HG02885 (cell line): ENCODE measurements around the gene HOXA6.

ENCODE experiments used
- ATAC-seq: cut with Tn5 transposase; IDR thresholded peaks from one replicate; pipeline ENCODE4 v1.9.1; 2021; ENCODE audit warnings: mild to moderate bottlenecking; ENCODE audit not compliant: unreplicated experiment, poor library complexity

HOXA6 gene

DNA sequence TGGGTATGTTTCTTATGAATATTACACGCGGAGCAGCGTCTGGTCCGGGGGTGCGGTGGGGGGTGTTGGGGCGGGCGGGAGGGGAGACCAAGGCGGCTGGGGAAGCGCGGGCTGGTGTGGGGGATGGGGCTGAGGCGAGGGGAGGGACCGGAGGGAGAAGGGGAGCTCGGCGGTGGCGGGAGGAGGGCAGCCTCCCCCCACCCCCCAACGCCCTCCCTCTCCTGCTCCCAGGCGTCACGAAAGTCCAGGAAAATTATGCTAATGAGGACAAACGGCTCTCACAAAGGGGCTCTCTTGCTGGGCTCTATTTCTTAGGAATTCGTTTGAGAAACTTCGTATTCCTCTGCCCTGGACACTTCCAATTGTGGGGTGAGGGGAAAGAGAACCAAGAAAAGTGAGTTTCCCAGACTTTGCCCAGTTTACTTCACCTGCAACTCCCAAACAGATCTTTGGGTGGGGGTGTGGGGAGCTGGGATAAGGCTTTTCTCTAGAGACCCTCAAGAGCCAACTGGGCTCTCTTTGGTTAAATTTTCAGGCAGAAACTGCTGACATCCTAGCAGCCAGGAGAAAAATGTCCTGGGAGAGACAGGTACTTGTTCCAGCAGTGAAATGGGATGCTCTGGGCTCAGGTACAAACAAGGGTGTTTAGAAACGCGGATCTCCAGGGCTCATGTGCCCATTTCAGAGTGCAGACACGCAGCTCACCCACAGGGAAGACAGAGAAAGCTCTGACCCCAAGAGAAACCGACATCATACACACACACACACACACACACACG is 33.4 kb downstream of the HOXA6 start:
- ATAC-seq, result no peak

DNA sequence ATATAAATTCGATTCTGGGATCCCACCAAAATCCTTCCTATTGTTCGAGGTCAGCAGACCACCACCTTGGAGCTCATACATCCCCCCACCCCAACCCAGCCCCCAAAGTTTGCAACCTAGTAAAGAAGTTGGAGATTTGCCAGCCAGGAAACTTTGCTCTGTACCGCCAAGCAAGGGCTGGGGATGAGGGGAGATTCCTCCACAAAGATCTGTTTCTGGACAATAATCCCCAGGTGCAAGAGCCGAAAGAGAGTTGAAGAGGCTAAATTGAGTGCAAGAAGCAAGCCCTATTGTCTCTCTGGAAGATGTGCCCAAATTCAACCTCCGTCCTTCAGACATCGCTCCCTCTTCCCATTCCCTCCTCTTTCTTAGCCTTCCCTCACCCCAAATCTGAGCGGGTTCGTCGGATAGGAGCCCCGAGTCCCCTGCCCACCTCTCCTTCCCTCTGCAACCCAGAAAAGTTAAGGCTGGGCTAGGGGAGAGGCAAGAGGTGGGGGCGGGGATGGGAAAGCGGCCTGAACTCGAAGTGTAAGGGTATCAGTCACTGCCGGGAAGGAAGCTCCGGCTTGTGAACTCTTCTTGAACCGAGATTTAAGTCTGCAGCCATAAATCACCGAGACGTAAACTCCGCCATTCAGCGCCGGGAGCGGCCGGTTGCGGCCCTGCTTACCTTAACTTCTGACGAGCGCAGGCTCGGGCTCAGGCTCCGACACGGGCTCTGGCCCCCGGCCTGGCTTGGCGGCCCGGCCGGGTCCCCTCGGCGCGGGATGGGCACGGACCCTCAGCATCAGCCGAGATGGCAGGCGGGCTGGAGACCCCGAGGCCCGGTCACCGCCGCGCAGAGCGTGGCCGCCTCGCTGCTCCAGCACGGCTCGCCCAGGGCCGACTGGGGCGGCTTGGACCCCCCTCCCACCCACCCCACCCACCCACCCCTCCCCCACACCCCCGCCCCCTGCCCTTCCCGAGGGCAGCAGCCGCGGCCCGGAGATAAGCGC is 34.3 kb downstream of the HOXA6 start:
- no peak for ATAC-seq

DNA sequence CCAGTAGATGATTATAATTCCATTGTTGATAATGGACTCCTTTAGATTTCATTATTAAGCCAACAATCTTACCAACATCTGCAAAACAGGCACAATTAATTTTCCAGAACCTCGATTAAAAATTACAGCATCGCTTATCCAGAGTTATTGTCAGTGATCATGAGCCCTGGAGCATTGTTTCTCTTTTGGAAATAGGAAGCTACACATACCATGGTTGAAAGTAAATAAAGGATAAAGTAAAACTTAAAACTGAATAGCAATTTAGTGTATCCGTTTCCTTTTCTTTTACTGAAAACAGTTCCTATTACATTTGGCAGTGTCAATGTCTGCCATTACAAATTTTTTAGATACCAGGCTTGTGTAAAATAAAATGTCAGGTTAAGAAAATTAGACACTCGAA is 35.2 kb downstream of the HOXA6 start:
- ATAC-seq, result no peak

DNA sequence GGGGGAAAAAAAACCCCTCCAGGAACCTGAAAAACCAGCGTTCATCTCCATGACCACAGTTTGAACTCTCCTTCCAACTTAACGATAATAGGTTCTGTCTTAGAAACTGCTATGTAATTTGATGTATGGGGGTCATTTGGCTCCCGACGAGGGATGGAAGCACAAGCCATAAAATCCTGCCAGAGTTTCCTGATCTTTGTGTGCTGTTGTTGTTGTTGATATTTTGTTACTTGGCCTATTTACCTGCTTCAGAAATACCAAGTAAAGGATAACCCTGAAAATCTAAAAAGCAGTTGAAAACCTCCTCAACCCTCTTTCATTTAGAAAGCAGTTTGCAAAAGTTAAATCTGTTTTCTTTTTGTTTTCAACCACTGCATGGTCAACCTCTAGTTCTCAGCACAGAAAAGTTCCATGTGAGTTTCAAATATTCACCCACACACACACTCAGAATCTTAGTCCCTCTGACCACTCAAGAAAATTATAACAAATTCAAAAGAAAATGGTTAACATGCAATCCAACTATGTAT is 35.8 kb downstream of the HOXA6 start:
- no peak for ATAC-seq

DNA sequence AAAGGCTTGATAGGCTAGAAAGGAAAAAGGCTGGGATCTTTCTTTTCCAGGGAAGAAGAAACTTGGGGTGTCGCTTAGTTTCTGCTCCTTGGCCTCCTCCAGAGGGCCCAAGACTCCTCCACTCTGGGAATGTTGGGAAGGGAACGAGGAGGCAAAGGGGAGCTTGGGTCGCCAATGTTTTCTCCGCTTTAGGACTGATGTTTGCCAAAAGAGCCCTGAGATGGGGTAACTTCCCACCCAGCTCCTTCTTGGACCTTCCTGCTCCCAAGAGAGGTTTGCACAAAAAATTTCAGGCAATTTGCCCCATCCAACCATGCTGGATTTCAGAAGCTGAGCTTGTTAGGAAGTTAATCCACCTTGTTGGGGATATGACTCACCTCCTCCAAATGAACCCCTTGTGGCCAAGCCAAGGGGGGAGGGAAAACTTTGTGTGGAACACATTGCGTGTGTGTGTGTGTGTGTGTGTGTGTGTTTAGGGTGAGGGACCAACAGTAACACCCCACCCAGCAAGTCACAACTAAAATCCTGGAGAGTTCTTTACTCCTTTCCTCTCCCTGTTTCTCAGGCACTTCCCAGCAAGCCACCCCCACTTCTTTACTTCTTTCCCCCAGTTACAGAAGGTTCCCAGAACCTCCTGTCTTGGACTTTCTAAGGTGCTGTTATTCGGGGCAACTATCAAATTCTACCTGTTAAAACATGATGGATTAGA is 36.4 kb downstream of the HOXA6 start:
- no peak for ATAC-seq

DNA sequence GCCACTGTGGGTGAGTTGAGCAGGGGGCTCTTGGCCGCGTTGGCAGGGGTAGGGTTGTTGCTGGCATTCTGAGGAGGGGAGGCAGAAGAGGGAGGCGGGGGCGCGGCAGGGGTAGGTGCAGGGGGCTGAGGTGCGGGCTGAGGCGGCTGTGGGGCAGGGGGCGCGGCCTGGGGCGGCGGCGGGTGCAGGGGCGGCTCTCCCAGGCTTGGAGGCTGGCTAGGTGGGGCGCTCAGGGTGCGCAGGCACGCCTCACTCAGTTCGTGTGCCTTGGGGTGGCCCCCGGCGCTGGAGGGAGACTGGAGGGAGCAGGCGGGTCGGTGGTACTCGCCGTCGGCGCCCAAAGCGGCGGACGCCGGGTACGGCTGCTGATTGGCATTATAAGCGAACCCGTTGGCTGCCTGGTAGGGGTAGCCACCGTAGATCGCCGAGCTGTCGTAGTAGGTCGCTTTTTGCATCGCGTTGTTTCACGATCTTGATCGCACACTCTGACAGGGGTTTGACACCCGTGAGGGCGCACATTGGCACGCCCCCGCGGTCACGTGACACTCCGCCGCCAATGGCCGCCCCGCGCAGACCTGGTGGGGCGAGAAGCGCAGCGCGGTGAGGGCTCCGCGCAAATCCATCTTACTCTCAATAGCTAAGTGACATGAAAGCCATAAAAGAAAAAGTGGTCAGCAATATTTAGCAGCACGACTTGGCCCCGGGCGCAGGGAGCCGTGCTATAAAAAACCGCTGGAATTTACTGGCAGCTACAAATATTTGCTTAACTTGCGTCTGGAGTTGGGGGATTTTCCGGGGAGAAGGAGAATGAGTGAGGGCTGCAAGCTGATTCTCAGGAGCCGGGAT is 37.2 kb downstream of the HOXA6 start:
- ATAC-seq, result no peak

DNA sequence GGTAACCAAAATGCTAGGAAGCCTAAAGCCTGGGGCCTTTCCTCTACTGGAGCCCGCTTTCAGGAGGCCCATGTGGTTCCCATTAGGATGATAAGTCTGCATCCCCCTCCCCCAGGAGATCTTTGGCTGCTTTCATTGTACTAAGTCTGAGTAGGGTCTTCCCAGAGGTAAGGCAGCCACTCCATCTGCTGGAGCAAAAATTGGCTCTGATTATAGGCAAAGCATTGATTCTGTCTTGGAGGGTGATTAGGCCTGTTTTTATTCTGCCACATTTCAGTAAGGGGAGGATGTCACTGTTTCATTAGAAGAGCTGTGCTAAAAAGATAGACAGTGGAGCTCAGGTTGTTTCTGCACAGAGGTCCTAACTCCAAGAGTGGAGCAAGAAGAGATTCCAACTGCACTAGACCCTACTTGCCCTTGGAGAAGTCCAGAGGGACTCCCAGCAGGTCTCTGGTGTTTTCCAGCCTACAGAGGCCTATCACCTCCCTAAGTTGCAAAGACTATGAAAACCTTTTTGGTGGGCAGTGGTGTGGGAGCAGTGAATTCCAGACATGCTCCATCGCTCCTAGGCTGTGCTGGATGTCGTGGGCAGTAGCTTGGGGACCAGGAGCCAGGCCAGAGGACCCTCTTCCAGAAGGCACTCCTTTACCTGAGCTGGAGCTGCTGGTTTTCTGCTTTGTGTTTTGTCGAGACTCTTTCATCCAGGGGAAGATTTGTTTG is 37.9 kb downstream of the HOXA6 start:
- no peak for ATAC-seq

DNA sequence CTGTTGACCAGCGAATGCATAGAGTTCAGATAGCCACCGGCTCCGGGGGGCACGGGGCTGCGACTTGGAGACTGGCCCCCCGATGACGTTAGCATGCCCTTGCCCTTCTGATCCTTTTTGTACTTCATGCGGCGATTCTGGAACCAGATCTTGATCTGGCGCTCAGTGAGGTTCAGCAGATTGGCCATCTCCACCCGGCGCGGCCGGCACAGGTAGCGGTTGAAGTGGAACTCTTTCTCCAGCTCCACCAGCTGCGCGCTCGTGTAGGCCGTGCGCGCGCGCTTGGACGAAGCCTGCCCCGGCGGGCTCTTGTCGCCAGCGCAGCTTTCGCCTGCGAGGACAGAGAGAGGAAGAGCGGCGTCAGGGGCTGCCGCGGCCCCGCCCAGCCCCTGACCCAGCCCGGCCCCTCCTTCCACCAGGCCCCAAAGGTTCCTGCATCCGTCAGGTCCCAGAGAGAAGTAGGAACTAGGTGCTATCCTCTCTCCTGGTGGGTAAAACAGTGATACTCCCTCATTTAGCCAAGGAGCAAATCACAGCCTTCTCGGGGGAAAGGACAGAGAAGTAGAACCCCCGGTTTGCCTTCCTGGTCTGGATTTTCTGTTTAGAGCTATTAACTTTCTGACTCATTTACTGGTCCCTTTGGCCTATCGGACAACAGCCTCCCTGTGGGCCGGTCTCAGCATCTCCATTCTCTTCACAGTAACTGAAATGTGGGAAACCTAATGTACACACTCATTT is 39.0 kb downstream of the HOXA6 start:
- ATAC-seq, result no peak

DNA sequence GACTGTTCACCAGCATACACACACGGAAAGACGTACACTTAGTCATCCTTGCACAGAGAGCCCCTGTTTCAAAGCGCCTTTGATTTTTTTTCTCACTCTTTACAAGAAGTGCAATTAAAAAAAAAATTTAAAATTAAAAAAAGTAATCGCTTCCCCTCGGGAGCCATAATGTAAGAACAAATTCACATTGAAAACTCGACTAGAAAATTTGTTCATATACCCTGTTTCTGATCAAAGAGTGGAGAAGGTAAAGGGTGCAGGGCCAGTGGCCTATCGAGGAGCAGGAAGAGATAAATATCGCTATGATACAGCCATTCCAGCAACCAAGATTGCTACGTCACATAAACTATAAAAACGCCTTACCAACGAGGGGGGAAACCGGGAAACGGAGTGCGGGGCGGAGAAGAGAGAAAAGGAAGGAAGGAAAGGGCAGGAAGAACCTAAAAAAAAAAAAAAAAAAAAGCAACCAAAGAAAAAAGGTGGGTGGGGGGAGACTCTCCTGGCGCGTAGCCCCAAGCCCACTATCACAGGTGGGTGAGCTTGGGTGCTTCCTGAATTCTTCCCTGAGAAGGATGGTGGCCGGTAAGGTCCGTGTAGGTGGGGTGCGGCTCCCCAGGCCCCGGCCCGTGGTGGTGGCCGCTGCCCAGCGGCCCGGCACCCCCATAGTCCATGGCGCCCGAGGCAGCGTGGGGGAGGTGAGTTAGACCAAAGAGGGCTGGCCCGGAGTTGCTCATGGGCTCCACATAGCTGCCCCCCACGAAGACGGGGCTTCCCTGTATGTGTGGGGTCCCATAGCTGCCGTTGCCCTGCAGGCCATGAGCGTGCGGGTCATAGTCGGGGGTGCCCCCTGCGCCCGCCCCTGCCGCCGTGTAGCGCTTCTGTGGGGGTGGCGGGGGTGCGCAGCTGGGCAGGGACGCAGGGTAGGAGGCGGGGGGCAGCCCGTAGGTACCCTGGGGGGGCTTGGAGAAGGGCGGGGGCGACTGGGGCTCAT is 39.9 kb downstream of the HOXA6 start:
- ATAC-seq, result no peak

DNA sequence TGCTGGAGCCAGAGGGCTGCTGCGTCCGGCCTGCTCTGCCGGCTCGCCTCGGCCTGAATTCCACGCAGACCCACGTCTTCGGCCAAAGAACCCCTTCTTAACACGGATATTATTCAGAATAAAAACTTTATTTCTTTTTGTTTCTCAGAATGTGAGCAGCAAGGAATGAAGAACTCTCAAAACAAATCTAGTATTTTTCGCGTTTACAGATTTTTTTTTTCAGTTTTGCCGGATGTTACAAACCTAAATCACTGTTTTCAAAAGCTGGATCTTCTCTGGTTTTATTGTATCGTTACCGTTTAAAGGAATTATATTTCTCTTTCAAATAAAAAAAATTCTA is 40.7 kb downstream of the HOXA6 start:
- ATAC-seq, result no peak

DNA sequence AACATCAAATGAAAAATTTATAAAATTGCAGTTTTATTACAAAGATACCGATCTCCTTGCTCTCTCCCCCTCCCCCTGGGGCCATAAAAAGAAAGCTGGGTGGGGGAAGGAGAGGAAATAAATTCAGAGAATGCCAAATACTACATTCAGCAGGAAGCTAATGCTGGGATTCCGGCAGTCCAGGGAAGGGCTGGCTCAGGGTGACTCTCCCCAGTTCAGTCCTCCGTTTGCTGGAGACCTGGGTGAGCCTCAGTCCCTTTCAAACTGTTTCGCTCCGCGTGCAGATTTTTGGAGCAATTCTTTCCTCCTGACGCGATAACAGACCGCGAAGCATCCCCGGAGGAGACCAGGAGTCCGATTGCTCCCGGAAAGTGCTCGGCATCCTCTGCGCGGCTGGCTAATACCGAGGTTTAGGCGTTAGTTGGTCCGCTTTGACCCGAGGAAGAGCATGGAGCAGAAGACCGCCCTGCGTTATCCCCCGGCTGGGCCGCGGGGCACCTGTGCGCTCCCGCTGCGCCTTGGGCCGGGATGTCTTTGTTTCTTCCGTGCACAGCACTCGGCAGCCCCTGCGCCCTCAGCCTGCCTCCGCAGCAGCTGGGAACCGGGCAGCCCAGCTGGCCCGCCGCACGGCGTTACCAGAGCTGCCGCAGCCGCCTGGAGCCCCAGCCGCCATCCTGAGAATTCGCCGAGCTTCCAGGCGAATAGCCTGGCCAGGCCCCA is 41.2 kb downstream of the HOXA6 start:
- no peak for ATAC-seq

DNA sequence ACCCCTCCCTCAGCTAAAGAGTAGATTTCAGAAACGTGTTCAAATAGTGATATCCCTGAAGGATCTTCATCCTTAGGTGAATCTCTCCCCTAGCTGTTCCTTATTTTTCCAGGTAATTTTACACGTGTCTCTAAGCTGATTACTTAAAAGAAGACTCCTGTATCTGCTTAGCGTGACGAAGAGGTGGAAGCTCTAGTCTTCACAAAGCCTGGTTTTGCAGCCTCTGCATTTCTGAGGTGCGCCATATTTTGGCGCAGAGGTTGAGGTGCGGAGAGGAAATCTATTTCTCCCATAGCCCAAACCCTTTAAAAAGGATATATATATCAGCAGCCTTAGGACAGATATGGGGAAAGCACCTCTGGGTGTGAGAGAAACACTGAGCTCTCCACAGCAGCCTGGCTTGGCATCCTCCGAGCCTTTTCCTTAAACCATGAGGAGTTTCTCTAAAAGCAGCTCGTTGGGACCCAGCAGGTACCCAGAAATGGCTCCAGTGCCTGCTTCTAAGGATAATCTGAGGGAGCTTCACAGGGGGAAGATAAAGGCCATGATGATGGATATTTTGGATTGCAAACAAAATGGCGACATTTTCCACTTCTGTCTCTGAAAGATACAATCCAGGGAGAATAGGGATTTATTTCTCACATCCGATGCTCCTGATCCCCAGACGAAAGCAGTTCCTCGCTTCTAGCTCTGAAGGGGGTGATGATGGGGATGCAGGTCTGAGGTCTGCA is 42.1 kb downstream of the HOXA6 start:
- ATAC-seq, result no peak

DNA sequence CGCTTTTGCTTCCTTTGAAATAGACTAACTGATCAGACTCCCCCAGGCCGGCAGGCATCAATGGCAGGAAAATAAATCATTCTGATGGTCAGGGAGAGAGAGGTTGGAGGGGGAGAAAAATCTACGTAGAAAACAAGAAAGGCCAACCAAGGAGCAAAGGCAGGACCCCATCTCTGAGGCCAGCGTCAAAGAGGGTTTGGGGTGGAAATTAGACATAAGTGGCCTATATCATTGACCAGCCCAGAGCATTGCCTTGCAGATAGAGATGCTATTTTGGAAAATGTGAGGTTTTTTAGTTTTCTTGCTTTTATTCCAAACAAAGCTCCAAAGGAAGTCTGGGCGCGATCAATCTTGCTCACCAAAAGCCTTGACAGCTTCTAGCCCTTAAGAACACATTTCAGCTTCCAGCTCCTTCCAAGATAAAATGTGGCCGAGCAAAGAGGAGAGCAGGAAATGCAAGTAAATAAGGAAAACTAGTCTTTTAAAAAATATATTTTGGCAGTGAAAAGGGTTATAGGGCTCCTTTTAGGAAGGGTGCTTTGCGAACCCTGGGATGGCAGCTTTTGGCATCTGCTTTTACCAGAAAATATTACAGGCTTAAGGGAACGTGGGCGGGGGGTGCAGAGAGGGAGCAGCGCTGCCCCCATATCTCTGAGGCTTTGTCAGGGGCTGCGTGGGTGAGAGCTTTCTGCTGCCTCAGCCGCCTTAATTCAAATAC is 43.1 kb downstream of the HOXA6 start:
- ATAC-seq, result no peak

DNA sequence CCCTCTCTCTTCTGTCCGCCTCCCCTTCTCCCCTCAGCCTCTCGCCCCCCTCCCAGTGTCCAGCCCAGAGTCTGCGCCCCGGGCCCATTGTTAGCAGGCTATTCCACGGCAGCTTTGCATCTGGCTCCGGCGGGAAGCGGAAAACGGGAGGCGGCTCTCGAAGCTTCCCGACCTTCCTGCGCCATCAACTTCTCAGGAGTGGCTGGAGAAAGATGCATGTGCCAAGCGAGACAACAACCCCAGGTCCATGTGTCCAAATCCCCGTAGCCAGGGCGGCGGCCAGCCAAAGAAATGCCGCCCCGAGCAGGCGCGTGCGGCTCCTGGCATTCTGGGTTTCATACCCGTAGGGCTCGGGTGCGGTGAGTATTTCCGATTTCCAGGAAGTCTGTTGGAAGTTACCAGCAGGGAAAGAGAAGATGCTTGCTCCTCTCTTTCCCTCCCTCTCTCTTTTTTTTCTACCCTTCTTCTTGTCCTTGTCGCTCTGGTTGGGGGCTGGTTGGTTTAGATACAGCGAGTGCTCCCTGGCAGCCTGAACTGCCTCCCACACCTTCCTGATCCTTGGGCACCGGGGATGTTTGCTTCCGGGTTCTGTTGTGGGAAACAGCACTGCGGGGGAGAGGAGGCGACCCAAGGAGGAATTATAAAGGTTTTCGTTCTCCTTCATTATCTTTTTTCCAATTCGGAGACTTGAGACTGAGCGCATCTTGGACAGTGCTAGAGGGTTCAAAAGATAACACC is 43.9 kb downstream of the HOXA6 start:
- no peak for ATAC-seq
